Liver (tissue), 9 donors: ENCODE measurements around the gene LARGE1. TPM values are rescaled to one million over a fixed set of nuclear protein-coding genes. Genes with fewer than 3 reads are reported as not detected.

Source experiments
- DNase-seq: peaks from one replicate; pipeline ENCODE4 v3.0.0-alpha.2; 2017; ENCODE audit warnings: low spot score
- H3K27ac ChIP-seq, 2 donors: one replicate each; pipeline ENCODE4 v1.7.0; 2013; ENCODE audit warnings: inconsistent platforms in 2 of 2, low read length in 2 of 2, control low read depth in 1 of 2, low read depth in 1 of 2, mild to moderate bottlenecking in 1 of 2
- H3K27me3 ChIP-seq, 4 donors: one replicate each; pipeline versions ENCODE4 v1.6.1 to v1.7.0; 2013; ENCODE audit warnings: low read length in 3 of 4, inconsistent platforms in 1 of 4, mild to moderate bottlenecking in 1 of 4, moderate library complexity in 1 of 4; ENCODE audit not compliant: control insufficient read depth in 4 of 4, insufficient read depth in 4 of 4
- H3K36me3 ChIP-seq, 4 donors: one replicate each; pipeline versions ENCODE4 v1.6.1 to v1.7.0; 2013; ENCODE audit warnings: low read length in 3 of 4, mild to moderate bottlenecking in 3 of 4, low read depth in 1 of 4, moderate library complexity in 1 of 4; ENCODE audit not compliant: control insufficient read depth in 4 of 4, insufficient read depth in 3 of 4
- H3K4me1 ChIP-seq, 4 donors: one replicate each; pipeline versions ENCODE4 v1.6.1 to v1.7.0; 2013; ENCODE audit warnings: low read length in 3 of 4, mild to moderate bottlenecking in 3 of 4, moderate library complexity in 1 of 4; ENCODE audit not compliant: control insufficient read depth in 4 of 4, insufficient read depth in 4 of 4
- H3K4me3 ChIP-seq, 3 donors: one replicate each; pipeline versions ENCODE4 v1.6.1 to v1.7.0; 2013; ENCODE audit warnings: low read length in 3 of 3, control low read depth in 1 of 3, low read depth in 1 of 3, mild to moderate bottlenecking in 1 of 3
- H3K9ac ChIP-seq, 2 donors: one replicate each; pipeline ENCODE4 v1.7.0; 2013; ENCODE audit warnings: low read length in 2 of 2, mild to moderate bottlenecking in 2 of 2, moderate library complexity in 2 of 2, control low read depth in 1 of 2, low read depth in 1 of 2
- H3K9me3 ChIP-seq, 4 donors: one replicate each; pipeline versions ENCODE4 v1.6.1 to v1.7.0; 2013; ENCODE audit warnings: low read length in 3 of 4; ENCODE audit not compliant: control insufficient read depth in 4 of 4
- ATF3 ChIP-seq: IDR thresholded peaks from 2 replicates; pipeline ENCODE4 v1.6.1; 2016; ENCODE audit warnings: antibody characterized with exemption
- CTCF ChIP-seq: fragments of 150-350 bp; IDR thresholded peaks from 2 replicates; pipeline ENCODE4 v1.5.1; 2017; ENCODE audit warnings: improper control_type of control experiment, low read depth, low read length; ENCODE audit not compliant: missing input control
- EGR1 ChIP-seq, 2 donors: IDR thresholded peaks; 2 replicates each; pipeline ENCODE4 v1.6.1; 2016 to 2018; ENCODE audit warnings: antibody characterized with exemption in 2 of 2, low read depth in 2 of 2
- FOXA1 ChIP-seq: IDR thresholded peaks from 2 replicates; pipeline ENCODE4 v1.6.1; 2016; ENCODE audit warnings: antibody characterized with exemption
- FOXA2 ChIP-seq: IDR thresholded peaks from 2 replicates; pipeline ENCODE4 v1.6.1; 2016; ENCODE audit warnings: antibody characterized with exemption
- GABPA ChIP-seq, 2 donors: IDR thresholded peaks in 1 of 2; conservative IDR thresholded peaks in 1 of 2; 2 replicates each; pipeline ENCODE4 v1.6.1; 2016; ENCODE audit warnings: antibody characterized with exemption in 2 of 2, mild to moderate bottlenecking in 1 of 2, moderate library complexity in 1 of 2
- HNF4A ChIP-seq, 2 donors: conservative IDR thresholded peaks; 2 replicates each; pipeline ENCODE4 v1.6.1; 2016; ENCODE audit warnings: antibody characterized with exemption in 2 of 2, mild to moderate bottlenecking in 2 of 2
- HNF4G ChIP-seq: IDR thresholded peaks from 2 replicates; pipeline ENCODE4 v1.6.1; 2016; ENCODE audit warnings: antibody characterized with exemption
- JUND ChIP-seq, 2 donors: IDR thresholded peaks; 2 replicates each; pipeline ENCODE4 v1.6.1; 2016; ENCODE audit warnings: antibody characterized with exemption in 2 of 2
- MAX ChIP-seq: IDR thresholded peaks from 2 replicates; pipeline ENCODE4 v1.6.1; 2016; ENCODE audit warnings: antibody characterized with exemption
- NR2F2 ChIP-seq: IDR thresholded peaks from 2 replicates; pipeline ENCODE4 v1.6.1; 2016; ENCODE audit warnings: antibody characterized with exemption
- RAD21 ChIP-seq, 2 donors: IDR thresholded peaks; 2 replicates each; pipeline ENCODE4 v1.6.1; 2016; ENCODE audit warnings: antibody characterized with exemption in 2 of 2, mild to moderate bottlenecking in 2 of 2
- REST ChIP-seq: IDR thresholded peaks from 2 replicates; pipeline ENCODE4 v1.6.1; 2016; ENCODE audit warnings: antibody characterized with exemption, mild to moderate bottlenecking
- RXRA ChIP-seq, 2 donors: IDR thresholded peaks; 2 replicates each; pipeline ENCODE4 v1.6.1; 2017 to 2018; ENCODE audit warnings: antibody characterized with exemption in 2 of 2, mild to moderate bottlenecking in 1 of 2
- SP1 ChIP-seq: IDR thresholded peaks from 2 replicates; pipeline ENCODE4 v1.6.1; 2018; ENCODE audit warnings: antibody characterized with exemption, mild to moderate bottlenecking
- TAF1 ChIP-seq: conservative IDR thresholded peaks from 2 replicates; pipeline ENCODE4 v1.6.1; 2016; ENCODE audit warnings: antibody characterized with exemption, mild to moderate bottlenecking
- YY1 ChIP-seq: IDR thresholded peaks from 2 replicates; pipeline ENCODE4 v1.6.1; 2016; ENCODE audit warnings: antibody characterized with exemption, mild to moderate bottlenecking
- ZBTB33 ChIP-seq: IDR thresholded peaks from 2 replicates; pipeline ENCODE4 v1.6.1; 2016; ENCODE audit warnings: antibody characterized with exemption
- WGBS: extraction: QIAGEN DNeasy Blood & Tissue Kit; methylation state at CpG from one replicate; pipeline ENCODE4 v1.1.7; 2013; 5-methylcytosine and 5-hydroxymethylcytosine counted together
- polyA plus RNA-seq, 2 donors: library from polyadenylated mRNA; stranded (reverse) in 1 of 2; unstranded in 1 of 2; fragments of 200-250 nt in 1 of 2; fragments of >200 nt in 1 of 2; fragmentation: Nextera tagmentation in 1 of 2; extraction: Ambion mirVana in 1 of 2; gene quantifications; one replicate each; pipeline versions ENCODE4 v1.2.1 to v1.2.3, GENCODE V29; 2013 to 2015
- total RNA-seq, 2 donors: library from RNA; depleted of rRNA; stranded (reverse); fragments of >200 nt; gene quantifications; one replicate each; pipeline ENCODE4 v1.2.3, GENCODE V29; 2014
- donor health status: healthy.
- donor health status: healthy.
- donor health status: healthy.
- donor health status: healthy.
- donor health status: healthy.

LARGE1 gene
- total and polyA plus RNA-seq, 4 donors: 2.3 to 14.1 (median 5.7) TPM

- Histone ChIP-seq H3K4me3 (no peak overlapping the region), H3K27ac (no peak overlapping the region), H3K27me3 (no peaks in the 10 kb centered on the region), H3K9me3 (no peaks in the 10 kb centered on the region), H3K4me1 (peaks cover 0 to 7% (median 3%) of the 10 kb centered on the region in 4 donors), H3K9ac (no peak overlapping the region), H3K36me3 (no peaks in the 10 kb centered on the region)
- no peak for DNase-seq
- WGBS: 10% methylated on average over 4 of the region's 4 CpGs
- TF ChIP-seq HNF4A (conservative IDR thresholded peaks at IDR 0.05): peak; percentile 35 to 44
- TF ChIP-seq CTCF: no peak
- TF ChIP-seq REST: no peak
- no peak for TF ChIP-seq JUND (IDR thresholded peaks at IDR 0.05)
- peak; percentile 55 for TF ChIP-seq MAX
- TF ChIP-seq RXRA (IDR thresholded peaks at IDR 0.05): peak; percentile 18 to 49
- peak; percentile 24 for TF ChIP-seq FOXA1
- TF ChIP-seq ATF3: no peak
- TF ChIP-seq RAD21 (IDR thresholded peaks at IDR 0.05): no peak
- peak; percentile 35 for TF ChIP-seq YY1
- TF ChIP-seq ZBTB33: no peak
- TF ChIP-seq GABPA (IDR thresholded peaks at IDR 0.05 in 1 of 2, conservative IDR thresholded peaks at IDR 0.05 in 1 of 2): no peak
- no peak for TF ChIP-seq TAF1
- peak in 1 of 2 donors; percentile 41 for TF ChIP-seq EGR1 (IDR thresholded peaks at IDR 0.05; ENCODE audit: low read depth in 2 of 2)
- TF ChIP-seq FOXA2: peak; percentile 19
- no peak for TF ChIP-seq SP1
- TF ChIP-seq NR2F2: no peak
- TF ChIP-seq HNF4G: no peak
Measured at GRCh38 chr22:33255791-33256190, 664.5 kb downstream of the LARGE1 start.
